C4-2B (cell line): ENCODE data around the gene GRIK2.

Experiments
- CTCF ChIP-seq: fragments of 450-650 bp; conservative IDR thresholded peaks from 2 replicates; pipeline ENCODE4 v1.5.1; 2017; ENCODE audit warnings: mild to moderate bottlenecking
- ZFX ChIP-seq: fragments of 450-650 bp; IDR thresholded peaks from 2 replicates; pipeline ENCODE4 v1.6.1; 2017

GRCh38 chr6:101477436-101477835 lies 83.9 kb downstream of the GRIK2 start:
- TF ChIP-seq CTCF (no peak), ZFX (no peak)
